WTC11 (cell line): ENCODE results near the gene ZSCAN23. TPM values are rescaled to one million over a fixed set of nuclear protein-coding genes. Genes with fewer than 3 reads are reported as not detected.

Experiments
- ATAC-seq: fragments of 200-7000 bp; cut with Tn5 transposase; 2 replicates; pipeline ENCODE4 v1.10.0; 2021; ENCODE audit warnings: mild to moderate bottlenecking, moderate library complexity
- CTCF ChIA-PET: fragments of 300-600 bp; sonication (Branson Sonifier 250); formaldehyde crosslinking; loops from one replicate; lab custom pipeline; 2021; ENCODE audit warnings: antibody characterized with exemption; lab: Charles Lee
- POLR2A ChIA-PET: fragments of 350-600 bp; sonication (Branson Sonifier 250); formaldehyde crosslinking; loops from one replicate; lab custom pipeline; 2021; ENCODE audit warnings: antibody characterized with exemption; lab: Charles Lee
- DNase-seq: peaks from one replicate; pipeline ENCODE4 v3.0.0; 2021; ENCODE audit warnings: low spot score
- H3K27ac Mint-ChIP-seq: 2 replicates; pipeline ENCODE4 v1.8.0; 2021; ENCODE audit warnings: mixed read lengths
- H3K27me3 Mint-ChIP-seq: 2 replicates; pipeline ENCODE4 v1.8.0; 2021; ENCODE audit warnings: low read depth, mild to moderate bottlenecking, moderate library complexity, mixed read lengths
- H3K36me3 Mint-ChIP-seq: 2 replicates; pipeline ENCODE4 v1.8.0; 2021; ENCODE audit warnings: mixed read lengths
- H3K4me1 Mint-ChIP-seq: 2 replicates; pipeline ENCODE4 v1.8.0; 2022; ENCODE audit warnings: mixed read lengths
- H3K4me3 Mint-ChIP-seq: 2 replicates; pipeline ENCODE4 v1.8.0; 2021; ENCODE audit warnings: mild to moderate bottlenecking, moderate library complexity, mixed read lengths
- H3K9me3 Mint-ChIP-seq: 2 replicates; pipeline ENCODE4 v1.8.0; 2021; ENCODE audit warnings: mixed read lengths
- ELF4 ChIP-seq: sonication (generic); formaldehyde crosslinking; IDR thresholded peaks from 2 replicates; pipeline ENCODE4 v1.8.1; 2022; ENCODE audit warnings: low read depth, mild to moderate bottlenecking, moderate library complexity, missing genetic modification reagents
- ETV6 ChIP-seq: sonication (generic); formaldehyde crosslinking; IDR thresholded peaks from 2 replicates; pipeline ENCODE4 v1.8.1; 2022; ENCODE audit warnings: mild to moderate bottlenecking, missing genetic modification reagents
- GRHL2 ChIP-seq: fragments of 250-450 bp; sonication (Bioruptor Pico); IDR thresholded peaks from 2 replicates; pipeline ENCODE4 v1.8.0; 2022; ENCODE audit warnings: mild to moderate bottlenecking, moderate library complexity; ENCODE audit not compliant: insufficient replicate concordance, severe bottlenecking
- GTF2I ChIP-seq: fragments of 250-450 bp; sonication (Bioruptor Pico); conservative IDR thresholded peaks from 2 replicates; pipeline ENCODE4 v1.4.0; 2021; ENCODE audit warnings: mild to moderate bottlenecking
- KAT7 ChIP-seq: sonication (generic); formaldehyde crosslinking; IDR thresholded peaks from 2 replicates; pipeline ENCODE4 v1.8.1; 2023; ENCODE audit warnings: missing genetic modification reagents, mild to moderate bottlenecking, borderline replicate concordance
- SMAD3 ChIP-seq: sonication (generic); formaldehyde crosslinking; IDR thresholded peaks from 2 replicates; pipeline ENCODE4 v1.8.0; 2022; ENCODE audit warnings: missing genetic modification reagents, mild to moderate bottlenecking, borderline replicate concordance
- SOX15 ChIP-seq: fragments of 250-450 bp; sonication (Bioruptor Pico); IDR thresholded peaks from 2 replicates; pipeline ENCODE4 v1.9.0; 2021; ENCODE audit warnings: mild to moderate bottlenecking
- TCF7 ChIP-seq: sonication (generic); formaldehyde crosslinking; IDR thresholded peaks from 2 replicates; pipeline ENCODE4 v1.8.0; 2022; ENCODE audit warnings: mild to moderate bottlenecking, low read depth, missing genetic modification reagents, moderate library complexity
- TEAD4 ChIP-seq: sonication (generic); formaldehyde crosslinking; IDR thresholded peaks from 2 replicates; pipeline ENCODE4 v1.8.0; 2022; ENCODE audit warnings: mild to moderate bottlenecking, missing genetic modification reagents
- TP53 ChIP-seq: sonication (generic); formaldehyde crosslinking; IDR thresholded peaks from 2 replicates; pipeline ENCODE4 v1.8.1; 2023; ENCODE audit warnings: mild to moderate bottlenecking, missing genetic modification reagents
- ZBTB21 ChIP-seq: sonication (generic); formaldehyde crosslinking; IDR thresholded peaks from 2 replicates; pipeline ENCODE4 v1.8.1; 2023; ENCODE audit warnings: mild to moderate bottlenecking, missing genetic modification reagents, borderline replicate concordance
- ZNF232 ChIP-seq: sonication (generic); formaldehyde crosslinking; IDR thresholded peaks from 2 replicates; pipeline ENCODE4 v1.8.0; 2022; ENCODE audit warnings: mild to moderate bottlenecking, missing genetic modification reagents
- ZNF396 ChIP-seq: fragments of 250-450 bp; sonication (Bioruptor Pico); IDR thresholded peaks from 2 replicates; pipeline ENCODE4 v1.8.0; 2021; ENCODE audit warnings: mild to moderate bottlenecking, moderate library complexity, borderline replicate concordance
- ZNF423 ChIP-seq: fragments of 250-450 bp; sonication (Bioruptor Pico); IDR thresholded peaks from 2 replicates; pipeline ENCODE4 v2.1.2; 2022; ENCODE audit warnings: mild to moderate bottlenecking, moderate library complexity
- ZNF671 ChIP-seq: fragments of 250-450 bp; sonication (Bioruptor Pico); IDR thresholded peaks from 2 replicates; pipeline ENCODE4 v1.8.0; 2021; ENCODE audit warnings: mild to moderate bottlenecking
- total RNA-seq: library from RNA; stranded (reverse); gene quantifications from 3 replicates; pipeline ENCODE4 v1.2.3, GENCODE V29; 2021
- TF ChIP-seq, protein P1 (sequence below): sonication (generic); formaldehyde crosslinking; IDR thresholded peaks from 2 replicates; pipeline ENCODE4 v1.8.1; 2023; ENCODE audit warnings: mild to moderate bottlenecking, missing genetic modification reagents
- TF ChIP-seq, protein P2 (sequence below): sonication (generic); formaldehyde crosslinking; IDR thresholded peaks from 2 replicates; pipeline ENCODE4 v1.8.1; 2023; ENCODE audit warnings: mild to moderate bottlenecking, missing genetic modification reagents, moderate library complexity
- TF ChIP-seq, protein P3 (sequence below): sonication (generic); formaldehyde crosslinking; IDR thresholded peaks from 2 replicates; pipeline ENCODE4 v1.8.0; 2022; ENCODE audit warnings: mild to moderate bottlenecking, missing genetic modification reagents
- TF ChIP-seq, protein P4 (sequence below): sonication (generic); formaldehyde crosslinking; IDR thresholded peaks from 2 replicates; pipeline ENCODE4 v1.8.1; 2022; ENCODE audit warnings: low read depth, missing genetic modification reagents, borderline replicate concordance
- TF ChIP-seq, protein P5 (sequence below): sonication (generic); formaldehyde crosslinking; IDR thresholded peaks from 2 replicates; pipeline ENCODE4 v1.8.0; 2022; ENCODE audit warnings: mild to moderate bottlenecking, missing genetic modification reagents
- TF ChIP-seq, protein P6 (sequence below): fragments of 250-450 bp; sonication (Bioruptor Pico); IDR thresholded peaks from 2 replicates; pipeline ENCODE4 v2.1.2; 2022; ENCODE audit warnings: mild to moderate bottlenecking, moderate library complexity
- TF ChIP-seq, protein P7 (sequence below): fragments of 250-450 bp; sonication (Bioruptor Pico); conservative IDR thresholded peaks from 2 replicates; pipeline ENCODE4 v1.9.0; 2021; ENCODE audit warnings: mild to moderate bottlenecking

ZSCAN23 gene
- total RNA-seq, 1 experiment from 2014 or later = 8.7 TPM

DNA sequence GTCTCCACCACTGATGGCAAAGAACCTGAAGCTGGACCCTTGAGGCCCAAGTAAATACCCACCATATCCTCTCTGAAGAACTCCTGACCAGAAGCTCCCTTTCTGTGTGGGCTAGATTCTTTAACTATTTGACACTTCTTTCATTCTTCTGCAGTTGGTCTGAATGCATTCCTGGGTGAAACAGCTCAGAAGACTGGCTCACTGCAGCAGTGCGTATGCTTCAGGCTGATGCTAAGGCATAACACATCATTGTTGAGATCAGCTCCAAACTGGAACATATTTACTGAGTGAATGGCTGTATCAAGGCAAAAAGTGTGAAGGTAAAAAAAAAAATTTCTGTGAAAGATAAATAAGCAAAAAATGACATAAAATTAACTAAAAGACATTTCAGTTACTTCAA lies 19.7 kb downstream of the ZSCAN23 start (continued):
- TF ChIP-seq SOX15 (no peak), TEAD4 (no peak)
- TF ChIP-seq, protein P1, sequence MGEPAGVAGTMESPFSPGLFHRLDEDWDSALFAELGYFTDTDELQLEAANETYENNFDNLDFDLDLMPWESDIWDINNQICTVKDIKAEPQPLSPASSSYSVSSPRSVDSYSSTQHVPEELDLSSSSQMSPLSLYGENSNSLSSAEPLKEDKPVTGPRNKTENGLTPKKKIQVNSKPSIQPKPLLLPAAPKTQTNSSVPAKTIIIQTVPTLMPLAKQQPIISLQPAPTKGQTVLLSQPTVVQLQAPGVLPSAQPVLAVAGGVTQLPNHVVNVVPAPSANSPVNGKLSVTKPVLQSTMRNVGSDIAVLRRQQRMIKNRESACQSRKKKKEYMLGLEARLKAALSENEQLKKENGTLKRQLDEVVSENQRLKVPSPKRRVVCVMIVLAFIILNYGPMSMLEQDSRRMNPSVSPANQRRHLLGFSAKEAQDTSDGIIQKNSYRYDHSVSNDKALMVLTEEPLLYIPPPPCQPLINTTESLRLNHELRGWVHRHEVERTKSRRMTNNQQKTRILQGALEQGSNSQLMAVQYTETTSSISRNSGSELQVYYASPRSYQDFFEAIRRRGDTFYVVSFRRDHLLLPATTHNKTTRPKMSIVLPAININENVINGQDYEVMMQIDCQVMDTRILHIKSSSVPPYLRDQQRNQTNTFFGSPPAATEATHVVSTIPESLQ (CRISPR knock-in tag) = no peak

DNA sequence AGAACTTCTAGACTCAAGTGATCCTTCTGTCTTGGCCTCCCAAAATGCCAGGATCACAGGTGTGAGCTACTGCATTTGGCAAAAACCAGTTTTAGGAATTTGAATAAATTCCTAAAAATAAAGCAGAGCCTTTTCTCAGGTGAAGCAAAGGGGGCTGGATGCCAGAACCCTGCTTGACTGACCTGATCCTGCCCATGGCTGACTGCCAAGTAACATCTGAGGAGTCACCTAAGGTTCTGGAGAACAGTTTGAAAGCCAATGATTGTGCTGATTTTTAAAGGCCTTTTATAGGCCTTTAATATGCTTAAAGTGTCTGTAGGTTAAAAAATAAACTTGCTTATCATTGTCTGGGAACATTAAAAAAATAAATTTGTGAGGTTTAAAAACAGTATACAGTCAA lies 29.6 kb downstream of the ZSCAN23 start:
- Mint-ChIP-seq H3K4me1 (no peaks in the 10 kb centered on the region), H3K4me3 (no peak overlapping the region), H3K27ac (no peak overlapping the region), H3K27me3 (peaks cover 15% of the 10 kb centered on the region), H3K9me3 (peaks cover 3% of the 10 kb centered on the region; the same call in 1 of the 2 replicates), H3K36me3 (no peaks in the 10 kb centered on the region)
- TF ChIP-seq, protein P1 (CRISPR knock-in tag) = no peak
- DNase-seq (no peak), ATAC-seq (no peak)
- ChIA-PET POLR2A (no interaction called here), CTCF (no interaction called here)

DNA sequence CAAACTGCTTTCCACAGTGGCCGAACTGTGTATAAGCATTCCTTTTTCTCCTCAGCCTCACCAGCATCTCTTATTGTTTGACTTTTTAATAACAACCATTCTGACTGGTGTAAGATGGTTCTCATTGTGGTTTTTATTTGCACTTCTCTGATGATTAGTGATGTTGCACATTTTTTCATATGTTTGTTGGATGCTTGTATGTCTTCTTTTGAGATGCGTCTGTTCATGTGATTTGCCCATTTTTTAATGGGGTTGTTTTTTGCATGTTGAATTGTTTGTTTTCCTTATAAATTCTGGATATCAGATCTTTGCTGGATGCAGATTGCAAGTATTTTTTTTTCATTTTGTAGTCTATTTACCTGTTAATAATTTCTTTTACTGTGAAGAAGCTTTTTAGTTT lies 32.5 kb downstream of the ZSCAN23 start:
- TF ChIP-seq KAT7 (CRISPR knock-in tag) = no peak
- no peak for TF ChIP-seq TCF7 (CRISPR knock-in tag)
- TF ChIP-seq, protein P2, sequence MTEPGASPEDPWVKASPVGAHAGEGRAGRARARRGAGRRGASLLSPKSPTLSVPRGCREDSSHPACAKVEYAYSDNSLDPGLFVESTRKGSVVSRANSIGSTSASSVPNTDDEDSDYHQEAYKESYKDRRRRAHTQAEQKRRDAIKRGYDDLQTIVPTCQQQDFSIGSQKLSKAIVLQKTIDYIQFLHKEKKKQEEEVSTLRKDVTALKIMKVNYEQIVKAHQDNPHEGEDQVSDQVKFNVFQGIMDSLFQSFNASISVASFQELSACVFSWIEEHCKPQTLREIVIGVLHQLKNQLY (CRISPR knock-in tag) = no peak
- TF ChIP-seq ZNF232 (CRISPR knock-in tag) = no peak
- TF ChIP-seq ZBTB21 (CRISPR knock-in tag) = no peak
- TF ChIP-seq, protein P3, sequence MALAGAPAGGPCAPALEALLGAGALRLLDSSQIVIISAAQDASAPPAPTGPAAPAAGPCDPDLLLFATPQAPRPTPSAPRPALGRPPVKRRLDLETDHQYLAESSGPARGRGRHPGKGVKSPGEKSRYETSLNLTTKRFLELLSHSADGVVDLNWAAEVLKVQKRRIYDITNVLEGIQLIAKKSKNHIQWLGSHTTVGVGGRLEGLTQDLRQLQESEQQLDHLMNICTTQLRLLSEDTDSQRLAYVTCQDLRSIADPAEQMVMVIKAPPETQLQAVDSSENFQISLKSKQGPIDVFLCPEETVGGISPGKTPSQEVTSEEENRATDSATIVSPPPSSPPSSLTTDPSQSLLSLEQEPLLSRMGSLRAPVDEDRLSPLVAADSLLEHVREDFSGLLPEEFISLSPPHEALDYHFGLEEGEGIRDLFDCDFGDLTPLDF (CRISPR knock-in tag) = no peak
- TF ChIP-seq TP53 (CRISPR knock-in tag) = no peak
- no peak for TF ChIP-seq ELF4 (CRISPR knock-in tag)
- TF ChIP-seq, protein P4, sequence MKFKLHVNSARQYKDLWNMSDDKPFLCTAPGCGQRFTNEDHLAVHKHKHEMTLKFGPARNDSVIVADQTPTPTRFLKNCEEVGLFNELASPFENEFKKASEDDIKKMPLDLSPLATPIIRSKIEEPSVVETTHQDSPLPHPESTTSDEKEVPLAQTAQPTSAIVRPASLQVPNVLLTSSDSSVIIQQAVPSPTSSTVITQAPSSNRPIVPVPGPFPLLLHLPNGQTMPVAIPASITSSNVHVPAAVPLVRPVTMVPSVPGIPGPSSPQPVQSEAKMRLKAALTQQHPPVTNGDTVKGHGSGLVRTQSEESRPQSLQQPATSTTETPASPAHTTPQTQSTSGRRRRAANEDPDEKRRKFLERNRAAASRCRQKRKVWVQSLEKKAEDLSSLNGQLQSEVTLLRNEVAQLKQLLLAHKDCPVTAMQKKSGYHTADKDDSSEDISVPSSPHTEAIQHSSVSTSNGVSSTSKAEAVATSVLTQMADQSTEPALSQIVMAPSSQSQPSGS (CRISPR knock-in tag) = no peak
- no peak for TF ChIP-seq ZNF423 (CRISPR knock-in tag)
- TF ChIP-seq SMAD3 (CRISPR knock-in tag) = no peak
- TF ChIP-seq, protein P5, sequence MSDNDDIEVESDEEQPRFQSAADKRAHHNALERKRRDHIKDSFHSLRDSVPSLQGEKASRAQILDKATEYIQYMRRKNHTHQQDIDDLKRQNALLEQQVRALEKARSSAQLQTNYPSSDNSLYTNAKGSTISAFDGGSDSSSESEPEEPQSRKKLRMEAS = no peak
- no peak for TF ChIP-seq GRHL2 (CRISPR knock-in tag)
- TF ChIP-seq ETV6 (CRISPR knock-in tag) = no peak
- TF ChIP-seq ZNF396 (CRISPR knock-in tag) = no peak
- TF ChIP-seq GTF2I = no peak
- TF ChIP-seq, protein P6, sequence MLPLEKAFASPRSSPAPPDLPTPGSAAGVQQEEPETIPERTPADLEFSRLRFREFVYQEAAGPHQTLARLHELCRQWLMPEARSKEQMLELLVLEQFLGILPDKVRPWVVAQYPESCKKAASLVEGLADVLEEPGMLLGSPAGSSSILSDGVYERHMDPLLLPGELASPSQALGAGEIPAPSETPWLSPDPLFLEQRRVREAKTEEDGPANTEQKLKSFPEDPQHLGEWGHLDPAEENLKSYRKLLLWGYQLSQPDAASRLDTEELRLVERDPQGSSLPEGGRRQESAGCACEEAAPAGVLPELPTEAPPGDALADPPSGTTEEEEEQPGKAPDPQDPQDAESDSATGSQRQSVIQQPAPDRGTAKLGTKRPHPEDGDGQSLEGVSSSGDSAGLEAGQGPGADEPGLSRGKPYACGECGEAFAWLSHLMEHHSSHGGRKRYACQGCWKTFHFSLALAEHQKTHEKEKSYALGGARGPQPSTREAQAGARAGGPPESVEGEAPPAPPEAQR = no peak
- TF ChIP-seq, protein P7, sequence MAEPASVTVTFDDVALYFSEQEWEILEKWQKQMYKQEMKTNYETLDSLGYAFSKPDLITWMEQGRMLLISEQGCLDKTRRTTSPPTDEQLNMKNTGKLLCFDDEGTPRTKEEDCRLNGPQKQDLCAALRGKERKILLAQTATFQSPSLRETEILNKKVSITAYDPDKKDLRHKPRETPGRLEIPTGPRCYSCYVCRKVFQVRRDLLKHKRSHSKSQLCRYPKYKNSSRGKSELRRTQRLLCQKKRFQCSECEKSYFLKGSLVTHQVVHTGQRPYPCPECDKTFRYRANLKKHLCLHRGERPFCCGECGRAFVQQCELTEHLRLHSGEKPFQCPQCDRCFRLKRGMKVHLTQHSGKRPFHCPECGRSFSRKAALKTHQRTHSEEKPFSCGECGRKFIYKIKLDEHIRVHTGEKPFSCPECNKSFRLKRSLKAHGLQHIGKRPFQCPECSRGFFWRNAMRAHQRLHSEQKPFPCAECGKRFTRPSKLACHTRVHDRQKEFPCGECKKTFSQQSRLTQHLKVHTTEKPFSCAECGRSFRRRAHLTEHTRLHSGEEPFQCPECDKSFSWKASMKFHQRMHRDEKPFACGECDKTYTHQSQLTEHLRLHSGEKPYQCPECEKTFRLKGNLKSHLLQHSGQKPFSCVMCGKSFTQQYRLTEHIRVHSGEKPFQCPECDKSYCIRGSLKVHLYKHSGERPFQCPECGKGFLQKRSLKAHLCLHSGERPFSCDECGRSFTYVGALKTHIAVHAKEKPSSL = no peak
- TF ChIP-seq ZNF671 (CRISPR knock-in tag) = no peak
- H3K27me3 Mint-ChIP-seq = peaks cover 23% of the 10 kb centered on the region
- no peaks in the 10 kb centered on the region for H3K4me1 Mint-ChIP-seq
- H3K9me3 Mint-ChIP-seq = peaks cover 3% of the 10 kb centered on the region; the same call in 1 of the 2 replicates
- ChIA-PET POLR2A (no interaction called here), CTCF (no interaction called here)
- DNase-seq = no peak
- no peak overlapping the region for H3K4me3 Mint-ChIP-seq
- no peaks in the 10 kb centered on the region for H3K36me3 Mint-ChIP-seq
- no peak overlapping the region for H3K27ac Mint-ChIP-seq
- no peak for ATAC-seq
